ENCODE measurements around the gene PDIA4.
"Not testable (repeated sequence)": the region's sequence is repeated elsewhere in the genome, so short reads cannot be mapped to it uniquely, and the experiment has no call there.

Gene PDIA4

GRCh38 chr7:149046416-149046815 lies 18.1 kb upstream of the PDIA4 start:
- no peak overlapping the region for H2AFZ ChIP-seq (ENCODE audit: low read depth, low read length, severe bottlenecking)
- no peak overlapping the region for H3K4me2 ChIP-seq (ENCODE audit: low read depth, low read length, poor library complexity, severe bottlenecking)
- no peak overlapping the region for H3K27ac ChIP-seq (ENCODE audit: low read depth, low read length)
- H3K9ac ChIP-seq (ENCODE audit: low read length): no peak overlapping the region
- no peaks in the 10 kb centered on the region for H3K9me3 ChIP-seq (ENCODE audit: insufficient read depth, low read length)
- no peaks in the 10 kb centered on the region for H3K9me2 ChIP-seq (replicated peaks; ENCODE audit: insufficient read depth, low read length)
- H3K4me3 ChIP-seq (ENCODE audit: insufficient read depth, low read length, poor library complexity, severe bottlenecking): no peak overlapping the region
- no peaks in the 10 kb centered on the region for H3F3A ChIP-seq (ENCODE audit: insufficient read depth)
- no peaks in the 10 kb centered on the region for H4K20me1 ChIP-seq (ENCODE audit: low read depth, low read length)
- H3K79me2 ChIP-seq (ENCODE audit: insufficient read depth, low read length): no peaks in the 10 kb centered on the region
- no peaks in the 10 kb centered on the region for H3K27me3 ChIP-seq (ENCODE audit: low read length)
- no peak for TF ChIP-seq EZH2phosphoT487 (conservative IDR thresholded peaks at IDR 0.05; ENCODE audit: low read length)
- TF ChIP-seq CTCF (IDR thresholded peaks at IDR 0.05; ENCODE audit: insufficient read depth, low read length, poor library complexity, severe bottlenecking): no peak
- H3K36me3 ChIP-seq (ENCODE audit: low read length): no peaks in the 10 kb centered on the region

- Histone ChIP-seq H3K36me3 (ENCODE audit: low read length) (no peaks in the 10 kb centered on the region), H2AFZ (ENCODE audit: low read depth, low read length, severe bottlenecking) (no peak overlapping the region), H3K4me2 (ENCODE audit: low read depth, low read length, poor library complexity, severe bottlenecking) (no peak overlapping the region), H3K4me3 (ENCODE audit: insufficient read depth, low read length, poor library complexity, severe bottlenecking) (no peak overlapping the region), H3F3A (ENCODE audit: insufficient read depth) (no peaks in the 10 kb centered on the region), H4K20me1 (ENCODE audit: low read depth, low read length) (no peaks in the 10 kb centered on the region), H3K9ac (ENCODE audit: low read length) (no peak overlapping the region), H3K27ac (ENCODE audit: low read depth, low read length) (no peak overlapping the region), H3K9me3 (ENCODE audit: insufficient read depth, low read length) (no peaks in the 10 kb centered on the region), H3K9me2 (replicated peaks; ENCODE audit: insufficient read depth, low read length) (no peaks in the 10 kb centered on the region), H3K79me2 (ENCODE audit: insufficient read depth, low read length) (no peaks in the 10 kb centered on the region), H3K27me3 (ENCODE audit: low read length) (no peaks in the 10 kb centered on the region)
- TF ChIP-seq EZH2phosphoT487 (conservative IDR thresholded peaks at IDR 0.05; ENCODE audit: low read length): no peak
- TF ChIP-seq CTCF (IDR thresholded peaks at IDR 0.05; ENCODE audit: insufficient read depth, low read length, poor library complexity, severe bottlenecking): no peak
Observed at GRCh38 chr7:149043936-149044335, 15.6 kb upstream of the PDIA4 start.

- no peaks in the 10 kb centered on the region for H4K20me1 ChIP-seq (ENCODE audit: low read depth, low read length)
- TF ChIP-seq EZH2phosphoT487 (conservative IDR thresholded peaks at IDR 0.05; ENCODE audit: low read length) (no peak), CTCF (IDR thresholded peaks at IDR 0.05; ENCODE audit: insufficient read depth, low read length, poor library complexity, severe bottlenecking) (no peak)
- no peak overlapping the region for H2AFZ ChIP-seq (ENCODE audit: low read depth, low read length, severe bottlenecking)
- no peak overlapping the region for H3K4me2 ChIP-seq (ENCODE audit: low read depth, low read length, poor library complexity, severe bottlenecking)
- no peaks in the 10 kb centered on the region for H3K9me3 ChIP-seq (ENCODE audit: insufficient read depth, low read length)
- H3K79me2 ChIP-seq (ENCODE audit: insufficient read depth, low read length): no peaks in the 10 kb centered on the region
- H3K27ac ChIP-seq (ENCODE audit: low read depth, low read length): no peak overlapping the region
- H3K9ac ChIP-seq (ENCODE audit: low read length): no peak overlapping the region
- H3F3A ChIP-seq (ENCODE audit: insufficient read depth): no peaks in the 10 kb centered on the region
- H3K9me2 ChIP-seq (replicated peaks; ENCODE audit: insufficient read depth, low read length): no peaks in the 10 kb centered on the region
- no peaks in the 10 kb centered on the region for H3K27me3 ChIP-seq (ENCODE audit: low read length)
- no peak overlapping the region for H3K4me3 ChIP-seq (ENCODE audit: insufficient read depth, low read length, poor library complexity, severe bottlenecking)
- no peaks in the 10 kb centered on the region for H3K36me3 ChIP-seq (ENCODE audit: low read length)
Observed at GRCh38 chr7:149041350-149041749, 13.0 kb upstream of the PDIA4 start.

- not testable (repeated sequence) for H3K79me2 ChIP-seq (ENCODE audit: insufficient read depth, low read length); H3K9me2 ChIP-seq (replicated peaks; ENCODE audit: insufficient read depth, low read length); H3K27me3 ChIP-seq (ENCODE audit: low read length); H3K4me3 ChIP-seq (ENCODE audit: insufficient read depth, low read length, poor library complexity, severe bottlenecking); H3K9me3 ChIP-seq (ENCODE audit: insufficient read depth, low read length); H3F3A ChIP-seq (ENCODE audit: insufficient read depth); H2AFZ ChIP-seq (ENCODE audit: low read depth, low read length, severe bottlenecking); H3K36me3 ChIP-seq (ENCODE audit: low read length); H3K9ac ChIP-seq (ENCODE audit: low read length); H3K4me2 ChIP-seq (ENCODE audit: low read depth, low read length, poor library complexity, severe bottlenecking); H3K27ac ChIP-seq (ENCODE audit: low read depth, low read length); H4K20me1 ChIP-seq (ENCODE audit: low read depth, low read length)
Observed at GRCh38 chr7:149038641-149039040, 10.3 kb upstream of the PDIA4 start.

Data from SU-DHL-6 (cell line).